22Rv1 (cell line): ENCODE data around the gene IFNA4.

Experiments used
- CTCF ChIP-seq: fragments of 450-650 bp; IDR thresholded peaks from 2 replicates; pipeline ENCODE4 v1.5.1; 2017; ENCODE audit warnings: mild to moderate bottlenecking
- ZFX ChIP-seq: fragments of 450-650 bp; IDR thresholded peaks from 2 replicates; pipeline ENCODE4 v1.6.1; 2017; ENCODE audit warnings: antibody characterized with exemption, borderline replicate concordance

- TF ChIP-seq CTCF (no peak), ZFX (no peak)
Observed at GRCh38 chr9:21165516-21165915, 21.9 kb downstream of the IFNA4 start.
